OCI-LY7 (cell line): ENCODE measurements around the gene CPB2.

Source experiments
- EZH2phosphoT487 ChIP-seq: fragments of 200-600 bp; sonication (generic); IDR thresholded peaks from 2 replicates; pipeline ENCODE4 v1.6.1; 2018; ENCODE audit warnings: low read depth, borderline replicate concordance, mild to moderate bottlenecking, mixed run types, antibody characterized with exemption, low read length, moderate library complexity, mixed read lengths
- TF ChIP-seq, protein P1 (sequence below): fragments of 200-600 bp; sonication (generic); conservative IDR thresholded peaks from 2 replicates; pipeline ENCODE4 v1.5.1; 2014; ENCODE audit warnings: mild to moderate bottlenecking, antibody characterized with exemption, low read length, moderate library complexity, mixed read lengths

DNA sequence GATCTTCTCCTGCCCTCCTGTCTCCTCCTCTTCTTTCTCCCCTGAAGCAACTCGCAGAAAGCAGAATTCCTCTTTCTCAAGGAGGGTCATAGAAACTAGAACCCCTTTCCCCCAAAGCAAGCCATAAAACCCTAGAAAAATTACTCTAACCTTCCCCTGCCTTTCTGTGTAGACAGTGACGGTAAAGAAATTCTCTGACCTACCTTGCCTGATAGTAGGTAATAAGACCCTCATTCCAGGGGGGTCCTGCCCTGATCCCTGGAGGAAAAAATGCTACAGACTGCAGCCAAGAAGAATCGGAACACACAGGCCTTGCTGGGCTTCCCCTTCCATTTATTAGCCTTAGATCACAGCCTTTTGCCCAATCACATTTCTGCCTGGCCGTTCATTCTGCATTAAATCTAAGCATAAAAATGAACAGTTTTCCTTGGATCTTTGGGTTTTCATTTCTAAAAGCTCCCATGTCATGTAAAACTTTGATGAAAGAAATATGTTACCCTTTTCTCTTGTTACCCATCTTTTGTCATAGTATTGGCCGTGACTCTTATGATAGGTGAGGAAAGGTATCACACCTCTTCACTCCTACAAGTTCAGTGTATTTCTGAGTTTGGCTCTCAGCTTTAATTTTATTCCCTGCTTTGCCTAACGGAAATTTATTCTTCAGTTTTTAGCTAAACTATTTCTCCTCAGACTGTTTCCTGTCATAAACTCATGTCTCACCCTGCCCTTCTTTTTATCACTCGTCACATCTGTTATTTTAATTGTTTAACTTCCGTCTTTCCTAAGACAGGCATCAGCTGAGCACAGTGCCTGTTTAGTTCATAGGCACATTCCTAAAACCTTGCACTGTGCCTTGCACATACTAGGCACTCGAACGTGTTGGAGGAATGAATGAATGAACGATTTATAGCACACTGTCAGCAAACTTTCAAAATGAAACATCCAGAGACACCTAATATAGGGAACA is 20.4 kb upstream of the CPB2 start:
- TF ChIP-seq EZH2phosphoT487, result no peak
- TF ChIP-seq, protein P1, sequence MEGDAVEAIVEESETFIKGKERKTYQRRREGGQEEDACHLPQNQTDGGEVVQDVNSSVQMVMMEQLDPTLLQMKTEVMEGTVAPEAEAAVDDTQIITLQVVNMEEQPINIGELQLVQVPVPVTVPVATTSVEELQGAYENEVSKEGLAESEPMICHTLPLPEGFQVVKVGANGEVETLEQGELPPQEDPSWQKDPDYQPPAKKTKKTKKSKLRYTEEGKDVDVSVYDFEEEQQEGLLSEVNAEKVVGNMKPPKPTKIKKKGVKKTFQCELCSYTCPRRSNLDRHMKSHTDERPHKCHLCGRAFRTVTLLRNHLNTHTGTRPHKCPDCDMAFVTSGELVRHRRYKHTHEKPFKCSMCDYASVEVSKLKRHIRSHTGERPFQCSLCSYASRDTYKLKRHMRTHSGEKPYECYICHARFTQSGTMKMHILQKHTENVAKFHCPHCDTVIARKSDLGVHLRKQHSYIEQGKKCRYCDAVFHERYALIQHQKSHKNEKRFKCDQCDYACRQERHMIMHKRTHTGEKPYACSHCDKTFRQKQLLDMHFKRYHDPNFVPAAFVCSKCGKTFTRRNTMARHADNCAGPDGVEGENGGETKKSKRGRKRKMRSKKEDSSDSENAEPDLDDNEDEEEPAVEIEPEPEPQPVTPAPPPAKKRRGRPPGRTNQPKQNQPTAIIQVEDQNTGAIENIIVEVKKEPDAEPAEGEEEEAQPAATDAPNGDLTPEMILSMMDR, result 0 out of 2 replicates have a peak, but pooled peaks have one; percentile 13
